Measurements from ENCODE around the gene FGF8.

The FGF8 gene

GRCh38 chr10:101732096-101732495 lies 43.8 kb downstream of the FGF8 start:
- Histone ChIP-seq H3K36me3 (ENCODE audit: insufficient read depth, low read length) (no peaks in the 10 kb centered on the region), H3K9me3 (ENCODE audit: low read depth, low read length) (no peaks in the 10 kb centered on the region), H3K27ac (no peak overlapping the region), H3K4me3 (no peak overlapping the region), H3K9ac (ENCODE audit: insufficient read length) (no peak overlapping the region)
- TF ChIP-seq EZH2 (IDR thresholded peaks at IDR 0.05) (no peak), FOXP2 (optimal IDR thresholded peaks at IDR 0.05; ENCODE audit: control extremely low read depth, extremely low read length, insufficient read depth) (no peak), POLR2AphosphoS5 (IDR thresholded peaks at IDR 0.05; ENCODE audit: borderline replicate concordance, low read depth, low read length) (no peak)
- no peak for DNase-seq (ENCODE audit: low read depth, low spot score)

GRCh38 chr10:101726115-101726387 lies 49.9 kb downstream of the FGF8 start:
- H3K36me3 ChIP-seq (ENCODE audit: insufficient read depth, low read length) = no peaks in the 10 kb centered on the region
- no peak for DNase-seq (ENCODE audit: low read depth, low spot score)
- TF ChIP-seq POLR2AphosphoS5 (IDR thresholded peaks at IDR 0.05; ENCODE audit: borderline replicate concordance, low read depth, low read length) = no peak
- no peak for TF ChIP-seq FOXP2 (optimal IDR thresholded peaks at IDR 0.05; ENCODE audit: control extremely low read depth, extremely low read length, insufficient read depth)
- TF ChIP-seq EZH2 (IDR thresholded peaks at IDR 0.05) = no peak
- H3K9me3 ChIP-seq (ENCODE audit: low read depth, low read length) = no peaks in the 10 kb centered on the region
- no peak overlapping the region for H3K27ac ChIP-seq
- H3K4me3 ChIP-seq = no peak overlapping the region
- H3K9ac ChIP-seq (ENCODE audit: insufficient read length) = no peak overlapping the region

DNA sequence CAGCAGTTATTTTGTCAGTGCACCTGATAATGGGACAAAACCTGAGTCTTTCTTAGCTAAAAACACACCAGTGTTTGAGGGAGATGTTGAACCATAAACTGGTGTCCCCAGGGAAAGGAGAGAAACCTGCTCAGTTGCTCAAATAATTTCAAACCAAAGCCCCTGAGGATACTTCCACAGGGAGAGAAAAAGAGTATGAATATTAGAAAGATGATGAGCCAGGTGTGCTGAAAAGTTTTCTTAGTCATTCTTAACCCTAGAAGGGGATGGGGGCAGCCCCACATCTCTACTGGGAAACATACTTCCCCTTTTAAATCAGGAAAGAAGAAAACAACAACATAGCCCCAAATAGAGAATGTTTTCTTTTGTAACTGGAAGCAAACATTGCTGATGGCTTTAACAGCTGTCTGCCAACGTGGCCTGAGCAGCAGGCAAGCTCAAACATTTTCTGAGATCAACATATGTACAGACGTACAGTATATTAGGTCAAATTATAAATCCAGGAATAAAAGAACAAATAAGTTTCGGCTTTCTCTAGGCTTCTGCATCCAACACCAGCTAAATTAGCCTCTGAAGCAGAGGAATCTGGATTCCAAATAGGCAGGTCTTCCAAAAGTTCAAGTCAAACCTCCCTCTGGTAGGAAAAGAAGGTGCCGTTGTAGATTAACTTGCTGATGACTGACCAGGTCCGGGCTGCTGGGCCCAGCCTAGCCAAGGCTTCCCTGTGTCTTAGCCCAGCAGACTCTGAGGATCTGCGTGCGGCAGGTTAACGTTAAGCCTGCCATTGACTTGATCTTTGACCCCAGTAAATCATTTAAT lies 50.4 kb downstream of the FGF8 start:
- no peak for TF ChIP-seq FOXP2 (optimal IDR thresholded peaks at IDR 0.05; ENCODE audit: control extremely low read depth, extremely low read length, insufficient read depth)
- TF ChIP-seq POLR2AphosphoS5 (IDR thresholded peaks at IDR 0.05; ENCODE audit: borderline replicate concordance, low read depth, low read length) = no peak
- TF ChIP-seq EZH2 (IDR thresholded peaks at IDR 0.05) = no peak
- Histone ChIP-seq H3K27ac (no peak overlapping the region), H3K9ac (ENCODE audit: insufficient read length) (no peak overlapping the region), H3K4me3 (no peak overlapping the region), H3K36me3 (ENCODE audit: insufficient read depth, low read length) (no peaks in the 10 kb centered on the region), H3K9me3 (ENCODE audit: low read depth, low read length) (no peaks in the 10 kb centered on the region)
- DNase-seq (ENCODE audit: low read depth, low spot score) = no peak

GRCh38 chr10:101724446-101724845 lies 51.5 kb downstream of the FGF8 start:
- Histone ChIP-seq H3K4me3 (no peak overlapping the region), H3K27ac (no peak overlapping the region), H3K36me3 (ENCODE audit: insufficient read depth, low read length) (no peaks in the 10 kb centered on the region), H3K9me3 (ENCODE audit: low read depth, low read length) (no peaks in the 10 kb centered on the region), H3K9ac (ENCODE audit: insufficient read length) (no peak overlapping the region)
- TF ChIP-seq FOXP2 (optimal IDR thresholded peaks at IDR 0.05; ENCODE audit: control extremely low read depth, extremely low read length, insufficient read depth) = no peak
- no peak for TF ChIP-seq EZH2 (IDR thresholded peaks at IDR 0.05)
- no peak for TF ChIP-seq POLR2AphosphoS5 (IDR thresholded peaks at IDR 0.05; ENCODE audit: borderline replicate concordance, low read depth, low read length)
- no peak for DNase-seq (ENCODE audit: low read depth, low spot score)

DNA sequence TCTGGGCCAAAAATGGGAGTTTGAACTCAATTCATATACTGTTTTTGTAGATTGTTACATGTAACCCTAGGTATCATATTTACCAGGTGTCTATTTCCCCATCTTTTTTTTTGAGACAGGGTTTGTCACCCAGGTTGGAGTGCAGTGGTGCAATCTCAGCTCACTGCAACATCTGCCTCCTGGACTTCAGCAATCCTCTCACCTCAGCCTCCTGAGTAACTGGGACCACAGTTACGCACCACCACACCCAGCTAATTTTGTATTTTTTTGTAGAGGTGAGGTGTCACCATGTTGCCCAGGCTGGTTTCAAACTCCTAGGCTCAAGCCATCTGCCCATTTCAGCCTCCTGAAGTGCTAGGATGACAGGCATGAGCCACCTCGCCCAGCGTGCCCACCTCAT lies 52.7 kb downstream of the FGF8 start:
- DNase-seq (ENCODE audit: low read depth, low spot score) = no peak
- Histone ChIP-seq H3K36me3 (ENCODE audit: insufficient read depth, low read length) (no peaks in the 10 kb centered on the region), H3K9me3 (ENCODE audit: low read depth, low read length) (no peaks in the 10 kb centered on the region), H3K4me3 (no peak overlapping the region), H3K27ac (no peak overlapping the region), H3K9ac (ENCODE audit: insufficient read length) (no peak overlapping the region)
- no peak for TF ChIP-seq EZH2 (IDR thresholded peaks at IDR 0.05)

- Histone ChIP-seq H3K27ac (no peak overlapping the region), H3K4me3 (no peak overlapping the region), H3K36me3 (ENCODE audit: insufficient read depth, low read length) (no peaks in the 10 kb centered on the region), H3K9ac (ENCODE audit: insufficient read length) (no peak overlapping the region), H3K9me3 (ENCODE audit: low read depth, low read length) (no peaks in the 10 kb centered on the region)
- TF ChIP-seq EZH2 (IDR thresholded peaks at IDR 0.05) (no peak), FOXP2 (optimal IDR thresholded peaks at IDR 0.05; ENCODE audit: control extremely low read depth, extremely low read length, insufficient read depth) (no peak), POLR2AphosphoS5 (IDR thresholded peaks at IDR 0.05; ENCODE audit: borderline replicate concordance, low read depth, low read length) (no peak)
- no peak for DNase-seq (ENCODE audit: low read depth, low spot score)
Observed at GRCh38 chr10:101721806-101722205, 54.1 kb downstream of the FGF8 start.

GRCh38 chr10:101720606-101721230 lies 55.2 kb downstream of the FGF8 start:
- Histone ChIP-seq H3K36me3 (ENCODE audit: insufficient read depth, low read length) (no peaks in the 10 kb centered on the region), H3K9me3 (ENCODE audit: low read depth, low read length) (no peaks in the 10 kb centered on the region), H3K27ac (no peak overlapping the region), H3K9ac (ENCODE audit: insufficient read length) (no peak overlapping the region), H3K4me3 (no peak overlapping the region)
- TF ChIP-seq FOXP2 (optimal IDR thresholded peaks at IDR 0.05; ENCODE audit: control extremely low read depth, extremely low read length, insufficient read depth) = no peak
- no peak for TF ChIP-seq EZH2 (IDR thresholded peaks at IDR 0.05)
- no peak for TF ChIP-seq POLR2AphosphoS5 (IDR thresholded peaks at IDR 0.05; ENCODE audit: borderline replicate concordance, low read depth, low read length)
- no peak for DNase-seq (ENCODE audit: low read depth, low spot score)
